ENCODE data around the gene NANP.
A peak's percentile ranks its signal among the peaks of the same experiment; 100 is the strongest.

The NANP gene

GRCh38 chr20:25624500-25624939 is 706 bp upstream of the NANP start:
- ChIA-PET CTCF (no interaction called here), POLR2A (no interaction called here)
- DNase-seq (ENCODE audit: extremely low spot score), result no peak
- TF ChIP-seq, protein P1, sequence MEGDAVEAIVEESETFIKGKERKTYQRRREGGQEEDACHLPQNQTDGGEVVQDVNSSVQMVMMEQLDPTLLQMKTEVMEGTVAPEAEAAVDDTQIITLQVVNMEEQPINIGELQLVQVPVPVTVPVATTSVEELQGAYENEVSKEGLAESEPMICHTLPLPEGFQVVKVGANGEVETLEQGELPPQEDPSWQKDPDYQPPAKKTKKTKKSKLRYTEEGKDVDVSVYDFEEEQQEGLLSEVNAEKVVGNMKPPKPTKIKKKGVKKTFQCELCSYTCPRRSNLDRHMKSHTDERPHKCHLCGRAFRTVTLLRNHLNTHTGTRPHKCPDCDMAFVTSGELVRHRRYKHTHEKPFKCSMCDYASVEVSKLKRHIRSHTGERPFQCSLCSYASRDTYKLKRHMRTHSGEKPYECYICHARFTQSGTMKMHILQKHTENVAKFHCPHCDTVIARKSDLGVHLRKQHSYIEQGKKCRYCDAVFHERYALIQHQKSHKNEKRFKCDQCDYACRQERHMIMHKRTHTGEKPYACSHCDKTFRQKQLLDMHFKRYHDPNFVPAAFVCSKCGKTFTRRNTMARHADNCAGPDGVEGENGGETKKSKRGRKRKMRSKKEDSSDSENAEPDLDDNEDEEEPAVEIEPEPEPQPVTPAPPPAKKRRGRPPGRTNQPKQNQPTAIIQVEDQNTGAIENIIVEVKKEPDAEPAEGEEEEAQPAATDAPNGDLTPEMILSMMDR (IDR thresholded peaks at IDR 0.05; ENCODE audit: control extremely low read depth, extremely low read depth, low read depth, missing control alignments), result no peak

DNA sequence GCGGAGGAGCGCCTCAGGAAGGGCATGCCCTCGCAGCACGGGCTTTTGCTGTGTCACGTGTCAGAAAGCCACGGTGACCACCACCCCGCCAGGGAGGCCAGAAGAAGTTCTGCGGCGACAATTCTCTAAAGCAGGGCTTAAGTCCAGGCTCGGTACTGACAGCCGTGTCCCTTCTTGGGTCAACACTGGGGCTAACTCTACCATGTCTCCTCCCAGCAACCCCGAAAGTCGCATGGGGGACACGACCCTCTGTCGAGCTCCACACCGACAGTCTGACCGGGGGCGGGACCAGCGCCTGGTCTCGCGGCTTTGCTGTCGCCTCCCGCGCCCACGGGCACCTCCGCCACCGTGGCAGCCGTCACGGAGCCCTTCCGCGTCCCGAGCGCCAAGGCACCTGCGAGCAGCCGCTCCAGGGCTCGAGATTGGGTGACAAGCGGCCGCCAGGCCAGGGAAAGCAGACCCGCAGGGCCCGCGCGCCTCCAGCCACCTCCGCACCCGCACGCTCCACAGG is 534 bp downstream of the NANP start:
- CTCF ChIA-PET, result interaction anchor here (1.3 kb wide), 1 partner anchor 9 kb away, joined by 3 read pairs; no protein-coding TSS in a partner anchor
- TF ChIP-seq, protein P1 (IDR thresholded peaks at IDR 0.05; ENCODE audit: control extremely low read depth, extremely low read depth, low read depth, missing control alignments), result no peak
- POLR2A ChIA-PET, result no interaction called here
- peak; percentile 45 for DNase-seq (ENCODE audit: extremely low spot score)

DNA sequence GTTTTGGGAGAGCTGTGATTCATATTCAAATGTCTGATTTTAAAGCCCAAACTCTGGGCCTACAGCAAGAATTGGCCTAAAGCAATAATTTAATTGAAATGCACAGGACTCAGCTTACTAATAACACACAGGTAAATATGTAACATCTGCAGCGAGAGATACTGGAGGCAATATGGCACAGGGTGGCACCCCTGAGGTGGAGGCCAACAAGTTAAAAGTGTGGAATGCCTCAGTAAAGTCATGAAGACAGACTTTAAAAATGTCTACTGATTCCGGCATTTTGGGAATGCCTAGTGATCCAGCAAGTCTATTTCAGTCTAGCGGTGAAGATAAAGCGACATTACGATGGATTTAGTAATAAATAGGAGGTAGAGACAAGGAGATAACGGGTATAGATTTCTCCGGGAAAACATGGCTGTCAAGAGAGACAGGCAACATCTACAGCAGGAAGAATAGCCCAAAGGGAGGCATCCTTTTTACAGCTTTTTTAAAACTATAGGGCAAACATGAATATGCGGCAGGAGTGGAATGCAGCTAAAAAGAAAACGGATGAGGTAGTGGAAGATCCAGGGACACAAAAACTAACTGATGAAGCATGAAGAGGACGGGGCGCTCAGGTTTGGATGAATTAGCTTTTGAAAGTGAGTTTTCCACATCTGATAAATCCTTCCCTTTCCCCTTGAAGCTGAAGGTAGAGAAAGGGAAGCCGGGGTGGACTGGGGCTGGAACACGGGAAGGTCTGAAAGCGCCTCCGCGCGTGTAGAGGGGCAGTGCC is 1.2 kb downstream of the NANP start:
- DNase-seq (ENCODE audit: extremely low spot score), result no peak
- CTCF ChIA-PET, result interaction anchor here (0.9 to 1.3 kb wide), 2 partner anchors 9 to 18 kb away, joined by 3 read pairs; no protein-coding TSS in a partner anchor
- TF ChIP-seq, protein P1 (IDR thresholded peaks at IDR 0.05; ENCODE audit: control extremely low read depth, extremely low read depth, low read depth, missing control alignments), result no peak
- POLR2A ChIA-PET, result no interaction called here

DNA sequence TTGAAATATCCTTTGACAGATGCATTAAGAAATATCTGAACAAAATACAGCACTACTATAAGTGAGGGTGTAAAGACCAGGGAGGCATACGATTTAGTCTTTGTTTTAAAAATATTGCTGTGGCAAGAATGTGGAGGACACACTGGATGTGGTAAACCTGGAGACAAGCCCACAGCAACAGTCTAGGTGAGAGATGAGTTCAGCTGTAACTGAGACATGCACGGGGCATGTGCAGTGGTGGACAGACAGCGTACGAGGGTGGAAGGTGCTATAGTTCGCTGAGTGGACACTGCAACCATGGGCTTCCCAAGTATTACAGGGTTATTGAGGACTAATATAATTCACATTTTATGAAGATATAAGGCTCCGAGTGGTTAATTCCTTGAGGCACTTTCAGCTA is 1.8 kb downstream of the NANP start:
- ChIA-PET CTCF (interaction anchor here (0.9 to 1.3 kb wide), 2 partner anchors 8 to 19 kb away, joined by 3 read pairs; no protein-coding TSS in a partner anchor), POLR2A (no interaction called here)
- TF ChIP-seq, protein P1 (IDR thresholded peaks at IDR 0.05; ENCODE audit: control extremely low read depth, extremely low read depth, low read depth, missing control alignments), result no peak

DNA sequence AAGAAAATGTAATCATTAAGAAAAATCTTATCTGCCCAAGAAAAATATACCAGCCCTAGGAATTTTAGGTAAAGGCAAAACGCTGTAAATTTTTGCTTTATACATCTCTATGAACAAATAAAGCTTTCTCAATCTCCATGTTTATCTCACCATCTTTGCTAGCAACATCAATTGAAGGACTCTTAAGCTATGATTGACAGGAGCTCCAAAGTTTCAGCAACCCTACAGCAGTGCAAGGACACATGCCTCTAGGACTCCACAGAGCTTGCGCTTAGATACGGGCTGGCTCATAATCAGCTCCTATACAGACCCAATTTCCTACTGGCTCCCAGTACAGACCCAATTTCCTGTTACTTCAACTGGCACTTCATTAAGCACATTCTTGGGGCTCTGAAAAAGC is 4.3 kb downstream of the NANP start:
- CTCF ChIA-PET, result no interaction called here
- DNase-seq (ENCODE audit: extremely low spot score), result no peak
- POLR2A ChIA-PET, result no interaction called here
- TF ChIP-seq, protein P1 (IDR thresholded peaks at IDR 0.05; ENCODE audit: control extremely low read depth, extremely low read depth, low read depth, missing control alignments), result no peak

More for the DNA sequence above, 1.8 kb downstream of the NANP start:
- DNase-seq (ENCODE audit: extremely low spot score), result no peak

GRCh38 chr20:25608774-25609173 is 15.0 kb downstream of the NANP start:
- POLR2A ChIA-PET, result no interaction called here
- no peak for DNase-seq (ENCODE audit: extremely low spot score)
- CTCF ChIA-PET, result no interaction called here
- TF ChIP-seq, protein P1 (IDR thresholded peaks at IDR 0.05; ENCODE audit: control extremely low read depth, extremely low read depth, low read depth, missing control alignments), result no peak
